CD14-positive monocyte (primary cell): ENCODE data around the gene TAS2R20. TPM values are rescaled to one million over a fixed set of nuclear protein-coding genes. Genes with fewer than 3 reads are reported as not detected.

Experiments
- DNase-seq, 3 donors: peaks; one replicate each; pipeline ENCODE4 v3.0.0-alpha.2; 2011 to 2022
- H2AFZ ChIP-seq: 2 replicates; pipeline ENCODE4 v1.6.0; 2012; ENCODE audit warnings: mild to moderate bottlenecking, low read depth, low read length, inconsistent platforms; ENCODE audit not compliant: insufficient read depth, poor library complexity, severe bottlenecking
- H3K27ac ChIP-seq, 2 donors: 1 replicate in 1 of 2; 2 replicates in 1 of 2; pipeline ENCODE4 v1.5.1; 2012 to 2013; ENCODE audit warnings: low read length in 2 of 2, control low read depth in 1 of 2, inconsistent platforms in 1 of 2, low read depth in 1 of 2, mild to moderate bottlenecking in 1 of 2
- H3K27me3 ChIP-seq, 2 donors: one replicate each; pipeline versions ENCODE4 v1.6.0 to v1.6.1; 2011 to 2013; ENCODE audit warnings: low read length in 2 of 2; ENCODE audit not compliant: control insufficient read depth in 2 of 2, insufficient read depth in 2 of 2
- H3K36me3 ChIP-seq, 2 donors: replicated peaks in 1 of 2; 1 replicate in 1 of 2; 2 replicates in 1 of 2; pipeline versions ENCODE4 v1.5.1 to v1.6.1; 2012 to 2013; ENCODE audit warnings: low read length in 2 of 2, control low read depth in 1 of 2, inconsistent platforms in 1 of 2, mild to moderate bottlenecking in 1 of 2; ENCODE audit not compliant: insufficient read depth in 2 of 2, control insufficient read depth in 1 of 2
- H3K4me1 ChIP-seq, 2 donors: 1 replicate in 1 of 2; 2 replicates in 1 of 2; pipeline versions ENCODE4 v1.5.1 to v1.6.1; 2012 to 2013; ENCODE audit warnings: low read length in 2 of 2, control low read depth in 1 of 2, inconsistent platforms in 1 of 2, mild to moderate bottlenecking in 1 of 2, moderate library complexity in 1 of 2; ENCODE audit not compliant: insufficient read depth in 2 of 2, control insufficient read depth in 1 of 2
- H3K4me2 ChIP-seq: replicated peaks from 2 replicates; pipeline ENCODE3; 2012; ENCODE audit warnings: low read length, moderate library complexity, mild to moderate bottlenecking; ENCODE audit not compliant: poor library complexity, severe bottlenecking; ENCODE audit errors: extremely low read depth
- H3K4me3 ChIP-seq, 3 experiments: fragments of 200-600 bp in 1 of 3; sonication (generic) in 1 of 3; replicated peaks in 1 of 3; 1 replicate in 2 of 3; 2 replicates in 1 of 3; pipeline ENCODE4 v1.5.1; 2011 to 2013; ENCODE audit warnings: low read length in 3 of 3, mild to moderate bottlenecking in 3 of 3, control low read depth in 2 of 3, low read depth in 2 of 3, inconsistent platforms in 1 of 3, moderate library complexity in 1 of 3
- H3K79me2 ChIP-seq: 2 replicates; pipeline ENCODE4 v1.6.0; 2012; ENCODE audit warnings: mild to moderate bottlenecking, control low read depth, inconsistent platforms, low read length, moderate library complexity; ENCODE audit not compliant: insufficient read depth
- H3K9ac ChIP-seq: 2 replicates; pipeline ENCODE4 v1.6.0; 2017; ENCODE audit warnings: low read length, mild to moderate bottlenecking; ENCODE audit not compliant: insufficient read depth, poor library complexity, severe bottlenecking
- H3K9me3 ChIP-seq, 2 donors: replicated peaks in 1 of 2; 1 replicate in 1 of 2; 2 replicates in 1 of 2; pipeline versions ENCODE4 v1.5.1 to v1.6.1; 2012 to 2013; ENCODE audit warnings: low read length in 2 of 2, control low read depth in 1 of 2; ENCODE audit not compliant: control insufficient read depth in 1 of 2, insufficient read depth in 1 of 2
- H4K20me1 ChIP-seq: 2 replicates; pipeline ENCODE4 v1.6.0; 2012; ENCODE audit warnings: mild to moderate bottlenecking, low read length, control low read depth, moderate library complexity; ENCODE audit not compliant: insufficient read depth
- H3K27ac Mint-ChIP-seq, 7 donors: one replicate each; pipeline ENCODE4 v1.8.0; 2020; ENCODE audit warnings: mild to moderate bottlenecking in 7 of 7, mixed read lengths in 7 of 7, moderate library complexity in 6 of 7, inconsistent platforms in 2 of 7
- H3K27me3 Mint-ChIP-seq, 3 donors: one replicate each; pipeline ENCODE4 v1.8.0; 2021 to 2022; ENCODE audit warnings: low read depth in 3 of 3, mild to moderate bottlenecking in 3 of 3, mixed read lengths in 3 of 3, moderate library complexity in 3 of 3, inconsistent platforms in 1 of 3
- H3K36me3 Mint-ChIP-seq, 2 donors: one replicate each; pipeline ENCODE4 v1.8.0; 2020; ENCODE audit warnings: mixed read lengths in 2 of 2, inconsistent platforms in 1 of 2, mild to moderate bottlenecking in 1 of 2
- H3K4me1 Mint-ChIP-seq: one replicate; pipeline ENCODE4 v1.8.0; 2020; ENCODE audit warnings: mild to moderate bottlenecking, mixed read lengths
- H3K4me3 Mint-ChIP-seq, 2 donors: one replicate each; pipeline ENCODE4 v1.8.0; 2020; ENCODE audit warnings: mild to moderate bottlenecking in 2 of 2, mixed read lengths in 2 of 2, moderate library complexity in 1 of 2
- H3K9me3 Mint-ChIP-seq, 7 donors: one replicate each; pipeline ENCODE4 v1.8.0; 2020 to 2022; ENCODE audit warnings: mixed read lengths in 7 of 7, mild to moderate bottlenecking in 6 of 7, moderate library complexity in 6 of 7, inconsistent platforms in 2 of 7
- WGBS: methylation state at CpG from one replicate; pipeline ENCODE4 v1.1.5; 2013; ENCODE audit warnings: missing lambda C conversion rate; ENCODE audit not compliant: insufficient coverage; 5-methylcytosine and 5-hydroxymethylcytosine counted together
- intact Hi-C, 2 donors: fragments of 100-400 bp; cut with micrococcal nuclease; formaldehyde crosslinking; loops; one replicate each; pipeline versions ENCODE4 v1.15.0 to v1.15.1; 2023
- polyA plus RNA-seq, 3 donors: library from polyadenylated mRNA; depleted of rRNA in 1 of 3; unstranded in 2 of 3; stranded (reverse) in 1 of 3; fragments of 300-500 nt in 2 of 3; fragments of >200 nt in 1 of 3; fragmentation: Illumina TruSeq in 2 of 3; gene quantifications; 1 replicate in 2 of 3; 2 replicates in 1 of 3; pipeline ENCODE4 v1.2.3, GENCODE V29; 2012 to 2021
- TF ChIP-seq, protein P1 (sequence below): fragments of 200-600 bp; IDR thresholded peaks from one replicate; pipeline ENCODE4 v1.8.0; 2022; ENCODE audit warnings: antibody characterized with exemption, mild to moderate bottlenecking

The TAS2R20 gene
- polyA plus RNA-seq, 3 donors: 0.71 TPM; not detected in 2

DNA sequence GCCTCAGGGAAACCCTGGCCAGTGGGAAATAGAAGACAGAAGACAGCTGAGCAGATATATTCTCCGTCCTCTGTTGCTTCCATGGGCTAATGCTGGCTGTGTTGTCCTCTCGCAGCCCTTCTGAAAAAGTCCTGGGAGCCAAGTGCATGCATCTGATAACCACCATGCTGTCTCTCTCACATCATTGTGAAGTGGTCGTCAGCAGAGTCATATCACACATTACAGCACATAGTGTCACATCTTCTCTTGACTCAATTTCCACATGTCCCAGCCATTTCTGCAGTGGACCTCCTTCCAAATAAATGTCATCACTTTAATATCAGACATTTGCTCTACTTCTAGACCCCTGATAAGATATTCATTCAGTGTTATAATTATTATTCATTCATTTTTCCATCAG is 3.8 kb downstream of the TAS2R20 start:
- H3K27me3 Mint-ChIP-seq: peaks cover 0 to 1% (median 0%) of the 10 kb centered on the region in 3 donors
- peaks cover 0 to 3% (median 2%) of the 10 kb centered on the region in 7 donors for H3K9me3 Mint-ChIP-seq
- no peak overlapping the region for H2AFZ ChIP-seq
- H3K36me3 ChIP-seq: peaks cover 0 to 7% of the 10 kb centered on the region in 2 donors
- peaks cover 0 to 2% of the 10 kb centered on the region in 2 donors for H3K9me3 ChIP-seq
- no peaks in the 10 kb centered on the region for H4K20me1 ChIP-seq
- no peak overlapping the region for H3K4me3 Mint-ChIP-seq
- H3K4me1 Mint-ChIP-seq: no peaks in the 10 kb centered on the region
- DNase-seq: no peak
- intact Hi-C loops: no loop called here
- no peak overlapping the region for H3K4me3 ChIP-seq
- no peaks in the 10 kb centered on the region for H3K79me2 ChIP-seq
- H3K4me2 ChIP-seq: no peak overlapping the region
- H3K27me3 ChIP-seq: no peaks in the 10 kb centered on the region
- no peak overlapping the region for H3K9ac ChIP-seq
- no peaks in the 10 kb centered on the region for H3K4me1 ChIP-seq
- no peak overlapping the region for H3K27ac ChIP-seq
- 100% methylated on average over 3 of the region's 3 CpGs for WGBS
- TF ChIP-seq, protein P1, sequence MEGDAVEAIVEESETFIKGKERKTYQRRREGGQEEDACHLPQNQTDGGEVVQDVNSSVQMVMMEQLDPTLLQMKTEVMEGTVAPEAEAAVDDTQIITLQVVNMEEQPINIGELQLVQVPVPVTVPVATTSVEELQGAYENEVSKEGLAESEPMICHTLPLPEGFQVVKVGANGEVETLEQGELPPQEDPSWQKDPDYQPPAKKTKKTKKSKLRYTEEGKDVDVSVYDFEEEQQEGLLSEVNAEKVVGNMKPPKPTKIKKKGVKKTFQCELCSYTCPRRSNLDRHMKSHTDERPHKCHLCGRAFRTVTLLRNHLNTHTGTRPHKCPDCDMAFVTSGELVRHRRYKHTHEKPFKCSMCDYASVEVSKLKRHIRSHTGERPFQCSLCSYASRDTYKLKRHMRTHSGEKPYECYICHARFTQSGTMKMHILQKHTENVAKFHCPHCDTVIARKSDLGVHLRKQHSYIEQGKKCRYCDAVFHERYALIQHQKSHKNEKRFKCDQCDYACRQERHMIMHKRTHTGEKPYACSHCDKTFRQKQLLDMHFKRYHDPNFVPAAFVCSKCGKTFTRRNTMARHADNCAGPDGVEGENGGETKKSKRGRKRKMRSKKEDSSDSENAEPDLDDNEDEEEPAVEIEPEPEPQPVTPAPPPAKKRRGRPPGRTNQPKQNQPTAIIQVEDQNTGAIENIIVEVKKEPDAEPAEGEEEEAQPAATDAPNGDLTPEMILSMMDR: no peak
- H3K27ac Mint-ChIP-seq: no peak overlapping the region
- H3K36me3 Mint-ChIP-seq: peaks cover 10 to 15% of the 10 kb centered on the region in 2 donors

DNA sequence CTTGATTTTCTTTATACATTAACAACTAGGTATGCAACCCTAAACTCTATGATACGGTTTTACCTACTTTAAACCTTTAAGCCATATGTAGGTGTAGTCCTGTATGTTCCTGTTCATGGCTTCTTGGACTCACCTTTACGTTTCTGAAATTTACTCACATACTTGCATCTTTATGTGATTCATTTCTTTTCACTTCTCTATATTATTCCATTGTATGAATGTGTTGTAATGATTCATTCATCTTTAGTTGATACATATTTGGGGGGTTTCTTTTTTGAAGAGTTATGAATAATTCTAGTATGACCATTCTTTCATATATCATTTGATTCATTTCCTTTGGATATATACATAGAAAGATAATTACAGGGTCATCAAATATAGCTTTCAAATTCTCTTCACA is 9.0 kb downstream of the TAS2R20 start:
- no CpG with 5 or more reads among the region's 2 CpGs for WGBS
- no peak overlapping the region for H3K4me3 ChIP-seq
- Mint-ChIP-seq H3K4me3 (no peak overlapping the region), H3K36me3 (peaks cover 2 to 5% of the 10 kb centered on the region in 2 donors), H3K4me1 (no peaks in the 10 kb centered on the region), H3K27ac (no peak overlapping the region), H3K9me3 (peaks cover 0 to 7% (median 3%) of the 10 kb centered on the region in 7 donors), H3K27me3 (peaks cover 0 to 1% (median 1%) of the 10 kb centered on the region in 3 donors)
- no peaks in the 10 kb centered on the region for H3K4me1 ChIP-seq
- H3K9me3 ChIP-seq: peaks cover 0 to 2% of the 10 kb centered on the region in 2 donors
- no peaks in the 10 kb centered on the region for H4K20me1 ChIP-seq
- peaks cover 0 to 3% of the 10 kb centered on the region in 2 donors for H3K36me3 ChIP-seq
- H3K27ac ChIP-seq: no peak overlapping the region
- H2AFZ ChIP-seq: no peak overlapping the region
- no peak overlapping the region for H3K9ac ChIP-seq
- no peaks in the 10 kb centered on the region for H3K79me2 ChIP-seq
- intact Hi-C loops: no loop called here
- no peak for DNase-seq
- H3K27me3 ChIP-seq: no peaks in the 10 kb centered on the region
- no peak overlapping the region for H3K4me2 ChIP-seq
- TF ChIP-seq, protein P1: no peak
